Inflammatory macrophage treated with lipopolysaccharide for 4 hours (primary cell): ENCODE data around the gene MIS12.

ENCODE experiments used
- DNase-seq: peaks from one replicate; pipeline ENCODE4 v3.0.0-alpha.2; 2020

MIS12 gene

DNA sequence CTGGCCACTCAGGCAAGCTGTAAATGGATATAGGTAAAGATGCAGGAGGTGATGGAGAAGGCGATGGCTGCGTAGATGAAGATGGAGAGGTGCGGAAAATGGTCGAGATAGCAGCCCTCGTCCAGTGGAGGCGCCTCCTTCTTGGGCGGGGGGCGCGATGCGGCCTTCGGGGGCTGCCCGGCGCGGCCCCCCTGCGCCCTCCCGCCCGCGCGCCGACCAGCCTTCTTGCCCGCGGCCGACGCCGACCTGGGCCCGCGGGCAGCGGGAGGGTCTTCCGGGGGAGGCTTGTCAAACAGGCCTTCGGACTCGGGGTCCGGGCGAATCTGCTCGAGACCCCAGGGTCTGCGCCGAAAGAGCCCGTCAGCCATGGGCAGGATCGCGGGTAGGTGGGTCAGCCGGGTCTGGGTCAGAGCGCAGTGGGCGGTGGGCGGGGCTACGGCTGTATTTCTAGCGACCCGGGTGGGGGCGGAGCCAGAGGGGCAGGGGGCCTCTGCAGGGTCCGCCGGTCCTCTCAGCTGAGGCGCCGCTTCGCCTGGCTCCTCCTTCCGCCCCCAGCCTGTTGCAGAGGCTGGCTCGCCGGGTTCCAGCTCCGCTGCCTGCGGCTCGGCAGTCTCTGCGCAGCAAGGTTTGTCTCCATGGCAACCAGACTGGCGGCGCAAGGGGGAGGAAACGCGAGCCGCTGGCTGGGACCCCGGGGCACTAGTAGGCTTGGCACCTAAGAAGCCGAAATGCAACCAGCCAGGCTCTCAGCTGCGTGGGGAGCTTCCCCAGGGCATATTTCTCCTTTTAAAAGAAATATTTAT, 14.4 kb downstream of the MIS12 start:
- DNase-seq: peak; percentile 31

- DNase-seq: no peak
Measured at GRCh38 chr17:5501685-5502084, 15.3 kb downstream of the MIS12 start.

DNA sequence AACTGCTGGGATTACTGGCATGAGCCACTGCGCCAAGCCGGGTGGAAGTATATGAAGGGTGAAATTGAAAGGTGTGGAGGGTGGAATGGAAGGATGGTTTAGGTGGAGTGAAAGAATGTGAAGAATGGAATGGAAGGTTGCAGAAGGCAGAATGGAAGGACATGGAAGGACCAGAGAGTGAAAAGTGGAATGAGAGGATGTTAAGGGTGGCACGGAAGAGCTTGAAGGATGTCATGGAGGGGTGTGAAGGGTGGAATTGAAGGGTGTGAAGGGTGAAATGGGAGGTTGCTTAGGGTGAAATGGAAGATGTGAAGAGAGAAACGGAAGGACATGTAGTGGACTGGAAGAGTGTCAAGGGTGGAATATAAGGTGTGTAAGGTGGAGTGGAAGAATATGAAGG, 16.2 kb downstream of the MIS12 start:
- DNase-seq: no peak

DNA sequence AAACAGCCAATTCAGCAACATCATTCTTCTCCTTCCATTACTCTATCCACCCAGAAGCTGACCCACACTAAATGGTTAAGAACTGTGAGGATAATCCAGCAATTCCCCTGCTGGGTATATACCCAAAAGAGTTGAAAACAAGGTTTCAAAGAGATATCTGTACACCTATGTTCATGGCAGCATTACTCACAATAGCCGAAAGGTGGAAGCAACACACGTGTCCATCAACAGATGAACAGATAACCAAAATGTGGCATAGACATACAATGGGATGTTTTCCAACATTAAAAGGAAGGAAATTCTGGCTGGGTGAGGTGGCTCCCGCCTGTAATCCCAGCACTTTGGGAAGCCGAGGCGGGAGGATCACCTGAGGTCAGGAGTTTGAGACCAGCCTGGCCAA, 19.9 kb downstream of the MIS12 start:
- no peak for DNase-seq

DNA sequence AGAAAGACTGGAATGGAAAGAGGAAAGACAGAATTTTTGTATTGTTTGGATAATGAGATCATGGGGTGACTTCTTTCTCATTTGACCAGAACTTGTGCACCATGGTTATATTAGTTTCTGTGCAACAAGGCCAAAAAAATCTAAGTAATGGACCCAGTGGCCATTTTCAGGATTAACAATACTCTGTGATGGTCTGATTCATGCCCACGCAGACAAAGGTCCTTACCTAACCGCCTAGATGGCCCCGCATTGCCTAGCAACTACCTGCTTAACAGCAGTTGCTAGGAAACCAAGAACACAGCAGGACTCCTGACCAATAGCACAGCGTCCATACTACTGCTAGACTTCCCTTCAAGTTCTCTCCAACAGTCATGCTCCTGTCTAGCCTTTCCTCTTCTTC, 22.4 kb downstream of the MIS12 start:
- DNase-seq: no peak

GRCh38 chr17:5509482-5509881, 23.1 kb downstream of the MIS12 start:
- no peak for DNase-seq

GRCh38 chr17:5510771-5511170, 24.4 kb downstream of the MIS12 start:
- DNase-seq: no peak

DNA sequence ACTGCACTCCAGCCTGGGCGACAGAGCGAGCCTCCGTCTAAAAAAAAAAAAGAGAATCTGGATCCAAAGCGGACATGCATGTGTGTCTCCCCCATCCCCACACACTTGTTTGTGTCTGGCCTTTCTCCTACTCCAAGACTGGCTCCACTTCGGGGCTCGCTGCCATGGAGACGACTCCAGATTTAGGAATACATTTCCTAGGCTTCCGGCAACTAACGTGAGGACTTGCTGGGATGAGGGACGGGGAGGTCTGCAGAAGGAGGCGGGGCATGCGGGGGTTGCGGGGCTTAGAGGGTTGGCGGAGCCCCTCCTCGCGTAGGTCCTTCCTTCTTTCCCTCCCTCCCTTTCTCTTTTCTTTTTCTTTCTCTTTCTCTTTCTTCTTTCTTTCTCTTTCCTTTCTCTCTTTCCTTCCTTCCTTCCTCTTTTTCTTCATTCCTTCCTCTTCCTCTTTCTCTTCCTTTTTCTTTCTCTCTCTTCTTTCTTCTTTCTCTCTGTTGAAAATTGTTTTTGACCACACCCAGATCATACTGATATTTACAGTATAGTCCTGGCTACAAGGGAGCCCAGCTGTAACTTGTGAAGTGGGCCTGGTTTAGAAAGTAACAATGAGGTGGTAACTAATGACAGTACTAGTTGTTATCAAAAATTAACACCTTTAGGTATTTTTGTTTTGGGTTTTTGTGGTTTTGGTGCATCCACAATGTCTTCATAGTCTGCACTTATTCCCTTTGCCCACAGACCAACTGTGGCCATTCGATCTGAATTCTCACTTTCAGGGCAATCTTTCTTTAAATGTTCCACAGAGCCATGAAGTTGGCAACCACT, 25.2 kb downstream of the MIS12 start:
- no peak for DNase-seq

DNA sequence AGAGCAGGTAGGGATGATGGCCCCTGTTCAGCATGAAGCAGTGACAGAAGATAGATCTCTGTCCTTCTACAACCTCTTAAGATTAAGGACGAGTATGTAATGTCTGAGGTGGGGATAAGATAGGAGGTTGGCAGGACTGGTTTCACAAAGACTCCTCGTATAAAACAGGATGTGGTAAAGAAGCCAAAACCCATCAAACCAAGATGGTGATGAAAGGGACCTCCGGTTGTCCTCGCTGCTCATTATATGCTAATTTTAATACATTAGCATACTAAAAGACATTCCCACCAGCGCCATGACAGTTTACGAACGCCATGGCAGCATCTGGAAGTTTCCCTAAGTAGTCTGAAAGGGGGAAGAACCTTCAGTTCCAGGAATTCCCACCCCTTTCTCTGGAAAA, 27.3 kb downstream of the MIS12 start:
- no peak for DNase-seq

DNA sequence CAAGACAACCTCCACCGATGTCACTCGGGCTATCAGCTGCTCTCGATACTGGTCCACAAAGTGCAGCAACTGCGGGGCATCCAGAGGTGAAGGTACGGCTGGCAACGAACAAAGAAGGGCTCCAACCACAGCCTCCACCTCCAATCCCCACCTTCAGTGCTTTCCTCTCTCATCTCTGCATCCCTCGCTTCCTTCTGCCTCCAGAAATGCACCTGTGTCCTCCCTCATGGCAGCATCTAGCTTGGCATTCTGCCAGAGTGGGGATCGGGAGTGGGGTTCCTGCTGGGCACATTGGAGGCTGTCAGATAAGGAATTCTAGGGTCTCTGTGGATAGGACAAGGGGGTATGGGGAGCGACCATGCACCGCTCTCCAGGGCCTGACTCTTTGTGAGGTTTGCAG, 28.6 kb downstream of the MIS12 start:
- no peak for DNase-seq

DNA sequence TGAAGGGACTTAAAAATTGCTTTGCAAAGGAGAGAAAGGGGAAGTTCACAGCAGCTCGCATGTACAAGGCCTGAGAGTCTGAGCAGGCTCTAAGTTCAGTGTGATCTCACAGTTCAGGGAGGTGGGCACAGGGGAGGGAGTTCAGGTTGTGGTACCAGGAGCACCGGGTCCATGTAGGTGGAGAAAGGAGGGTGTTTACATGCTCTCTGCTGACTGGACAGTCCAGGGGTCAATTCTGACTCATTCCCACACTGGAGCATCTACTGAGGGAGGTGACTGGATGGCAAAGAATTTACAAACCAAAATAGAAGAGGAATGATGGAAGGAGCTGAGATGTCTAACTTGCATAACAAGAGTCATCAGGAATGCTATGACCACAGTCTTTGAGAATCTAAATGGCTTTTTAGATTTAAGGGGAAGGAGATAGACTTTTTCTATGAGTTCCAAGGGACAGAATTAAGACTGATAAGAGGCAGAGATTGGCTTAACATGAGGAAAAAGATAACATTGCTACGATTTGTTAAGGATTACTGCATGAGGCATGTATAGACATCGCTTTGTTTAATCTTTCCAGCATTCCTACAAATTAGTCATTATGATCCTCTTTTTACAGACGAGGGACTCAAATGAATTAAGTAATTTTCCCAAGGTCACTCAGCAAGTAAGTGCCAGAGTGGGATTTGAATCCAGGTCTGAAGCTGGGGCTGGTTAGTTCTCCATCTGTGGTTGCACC, 29.9 kb downstream of the MIS12 start:
- no peak for DNase-seq

DNA sequence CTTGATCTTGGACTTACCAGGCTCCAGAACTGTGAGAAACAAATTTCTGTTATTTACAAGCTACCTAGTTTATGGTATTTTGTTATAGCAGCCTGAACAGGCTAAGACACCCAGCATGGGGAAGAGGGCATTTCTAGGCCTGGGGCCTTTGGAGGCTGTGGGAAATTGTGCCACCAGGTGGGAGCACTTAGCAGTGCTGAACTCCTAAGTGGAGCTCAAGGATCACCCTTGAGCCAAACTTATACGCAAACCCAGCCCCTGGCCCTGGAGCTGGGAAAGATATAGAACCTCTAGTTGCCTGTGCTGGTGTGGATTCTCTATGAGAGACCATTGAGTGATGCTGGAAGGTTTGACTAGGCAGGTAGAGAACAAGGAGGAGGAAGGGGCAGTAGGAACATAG, 36.1 kb downstream of the MIS12 start:
- DNase-seq: no peak

DNA sequence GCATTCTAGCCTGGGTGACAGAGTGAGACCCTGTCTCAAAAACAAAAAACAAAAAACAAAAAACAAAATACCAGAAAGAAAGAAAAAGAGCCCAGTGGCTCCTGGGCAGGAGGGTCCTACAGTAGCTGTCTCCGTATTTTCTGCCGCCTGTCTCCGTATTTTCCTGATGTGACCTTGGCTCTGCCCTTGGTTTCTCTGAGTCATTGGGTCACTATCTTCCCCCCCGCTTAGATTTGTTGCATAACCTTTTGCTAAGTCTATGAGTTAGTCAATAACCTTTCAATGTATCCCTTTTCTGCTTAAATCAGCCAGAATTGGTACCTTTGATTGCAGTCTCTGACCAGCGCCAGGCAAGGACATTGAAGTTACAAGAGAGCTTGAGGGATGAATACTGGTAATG, 36.9 kb downstream of the MIS12 start:
- no peak for DNase-seq

DNA sequence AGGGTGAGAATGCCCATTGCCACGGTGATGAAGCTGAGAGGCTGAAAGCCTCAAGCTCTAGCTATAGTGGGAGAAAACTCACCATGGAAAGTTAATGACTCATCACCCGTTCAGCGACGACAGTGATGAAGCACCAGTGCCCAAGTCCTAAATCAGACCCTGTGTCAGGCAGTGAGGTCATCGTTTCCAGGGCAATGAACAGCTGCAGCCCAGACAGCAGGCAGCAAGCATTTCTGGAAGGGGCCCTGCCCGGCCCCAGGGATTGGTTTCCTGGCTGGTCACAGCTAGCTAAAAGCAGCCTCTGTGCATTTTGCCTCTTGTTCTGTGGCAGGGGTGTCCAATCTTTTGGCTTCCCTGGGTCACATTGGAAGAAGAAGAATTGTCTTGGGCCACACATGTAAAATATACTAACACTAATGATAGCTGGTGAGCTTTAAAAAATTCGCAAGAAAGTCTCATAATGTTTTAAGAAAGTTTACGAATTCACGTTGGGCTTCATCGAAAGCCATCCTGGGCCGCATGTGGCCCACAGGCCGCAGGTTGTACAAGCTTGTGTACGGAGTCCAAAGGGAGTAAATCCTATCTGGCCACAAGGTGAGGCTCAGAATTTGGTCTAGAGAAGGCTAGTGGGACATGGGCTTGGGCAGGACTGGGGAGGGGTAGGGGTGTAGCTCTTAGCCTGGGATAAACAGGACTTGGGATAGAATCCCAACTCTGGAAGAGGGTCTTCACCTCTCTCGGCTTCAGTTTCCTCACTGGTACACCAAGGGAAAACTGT, 40.6 kb downstream of the MIS12 start:
- peak; percentile 66 for DNase-seq

GRCh38 chr17:5527601-5528250, 41.4 kb downstream of the MIS12 start:
- DNase-seq: no peak

DNA sequence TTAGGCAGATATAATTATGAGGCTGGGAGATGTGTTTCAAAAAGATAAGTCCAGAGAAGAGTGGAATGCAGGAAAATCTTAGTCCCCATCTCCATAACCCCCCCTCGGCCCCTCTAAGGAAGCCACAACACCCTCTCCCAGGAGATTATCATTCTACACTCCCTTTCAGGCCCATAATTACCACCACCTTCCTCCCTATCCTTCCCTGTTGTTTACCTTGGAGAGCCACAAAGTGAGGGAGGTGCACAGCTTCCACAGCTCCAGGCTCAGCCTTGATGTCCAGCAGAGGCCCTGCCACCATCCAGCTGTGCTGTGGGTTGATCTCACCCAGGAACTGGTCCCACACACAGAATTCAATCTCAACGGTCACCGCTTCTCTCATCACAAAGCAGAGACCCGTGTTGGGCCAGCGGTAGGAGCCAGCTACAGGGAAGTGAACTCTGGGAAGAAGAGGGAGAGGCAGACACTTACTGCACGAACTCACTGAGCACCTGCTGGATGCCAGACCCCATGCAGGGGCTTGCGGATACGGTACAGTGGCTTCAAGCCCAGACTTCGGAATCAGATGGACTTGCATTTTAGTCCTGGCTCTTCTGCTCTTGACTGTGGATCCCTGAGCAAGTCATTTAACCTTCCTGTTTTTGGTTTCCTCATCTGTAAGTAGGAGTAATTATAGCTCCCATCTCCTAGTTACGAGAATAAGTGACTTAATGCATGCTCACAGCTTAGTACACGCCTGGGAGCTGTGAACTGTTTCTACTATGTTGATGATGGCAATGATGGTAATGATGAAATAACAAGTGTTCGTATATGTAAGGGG, 44.1 kb downstream of the MIS12 start:
- peak; percentile 54 for DNase-seq

GRCh38 chr17:5531085-5531418, 44.7 kb downstream of the MIS12 start:
- no peak for DNase-seq

DNA sequence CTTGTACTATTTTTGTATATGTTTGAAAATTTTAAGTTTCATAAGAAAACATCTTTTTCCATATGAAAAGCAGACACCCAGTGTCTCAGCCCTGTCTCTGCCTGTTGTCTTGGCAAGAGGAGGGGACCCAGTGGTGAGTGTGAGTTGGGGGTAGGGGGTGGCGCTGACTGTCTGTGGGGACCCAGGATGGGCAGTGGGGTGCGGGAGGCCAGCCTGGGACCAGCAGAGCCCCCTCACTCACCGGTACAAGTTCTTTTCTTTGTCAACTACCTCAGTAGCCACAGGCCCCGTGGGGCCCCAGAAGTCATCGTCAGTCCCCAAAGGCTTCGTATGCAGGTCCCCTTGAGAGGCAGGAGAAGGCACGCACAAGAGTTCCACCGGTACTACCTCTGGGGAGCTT, 46.2 kb downstream of the MIS12 start:
- no peak for DNase-seq

GRCh38 chr17:5533486-5534315, 47.3 kb downstream of the MIS12 start:
- DNase-seq: no peak

- DNase-seq: no peak
Measured at GRCh38 chr17:5535436-5535835, 49.1 kb downstream of the MIS12 start.
